Cardiac fibroblast (primary cell): Measurements from ENCODE around the gene OCLN.
A peak's percentile ranks its signal among the peaks of the same experiment; 100 is the strongest.

ENCODE experiments used
- DNase-seq, 2 donors: peaks; one replicate each; pipeline versions ENCODE4 v3.0.0 to v3.0.0-alpha.2; 2010; ENCODE audit warnings: low read depth in 2 of 2
- H3K4me3 ChIP-seq, 2 donors: replicated peaks in 1 of 2; 1 replicate in 1 of 2; 2 replicates in 1 of 2; pipeline ENCODE4 v1.5.1; 2011; ENCODE audit warnings: low read depth in 2 of 2, low read length in 2 of 2, mild to moderate bottlenecking in 2 of 2, moderate library complexity in 1 of 2
- TF ChIP-seq, protein P1 (sequence below): IDR thresholded peaks from one replicate; pipeline ENCODE4 v1.5.1; 2011; ENCODE audit warnings: low read depth, mild to moderate bottlenecking, low read length, inconsistent platforms

The OCLN gene

DNA sequence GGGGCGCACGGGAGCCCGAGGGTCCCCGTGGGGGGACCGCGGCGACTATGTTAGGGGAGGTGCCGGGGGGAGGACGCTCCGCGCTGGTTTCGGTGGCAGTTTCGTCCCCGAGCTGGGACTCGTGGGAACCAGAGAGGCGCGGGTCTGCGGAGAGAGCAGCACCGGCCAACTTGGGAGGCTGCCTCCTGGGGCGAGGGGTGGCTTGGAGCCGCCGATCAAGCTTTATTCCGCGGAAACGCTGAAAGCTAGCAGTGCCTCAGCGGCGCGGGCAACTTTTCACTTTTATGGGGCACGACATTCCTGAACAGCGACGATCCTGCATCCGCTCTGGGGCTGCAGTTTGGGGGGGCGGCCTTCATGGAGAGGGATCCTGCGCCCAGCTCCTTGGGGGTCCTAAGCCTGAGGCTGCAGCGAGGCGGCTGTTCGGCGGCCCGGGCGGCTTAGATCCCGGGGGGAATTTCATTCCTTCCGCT is 369 bp downstream of the OCLN start:
- DNase-seq = no peak
- peak overlapping the region; percentile 52 to 56 for H3K4me3 ChIP-seq
- TF ChIP-seq, protein P1, sequence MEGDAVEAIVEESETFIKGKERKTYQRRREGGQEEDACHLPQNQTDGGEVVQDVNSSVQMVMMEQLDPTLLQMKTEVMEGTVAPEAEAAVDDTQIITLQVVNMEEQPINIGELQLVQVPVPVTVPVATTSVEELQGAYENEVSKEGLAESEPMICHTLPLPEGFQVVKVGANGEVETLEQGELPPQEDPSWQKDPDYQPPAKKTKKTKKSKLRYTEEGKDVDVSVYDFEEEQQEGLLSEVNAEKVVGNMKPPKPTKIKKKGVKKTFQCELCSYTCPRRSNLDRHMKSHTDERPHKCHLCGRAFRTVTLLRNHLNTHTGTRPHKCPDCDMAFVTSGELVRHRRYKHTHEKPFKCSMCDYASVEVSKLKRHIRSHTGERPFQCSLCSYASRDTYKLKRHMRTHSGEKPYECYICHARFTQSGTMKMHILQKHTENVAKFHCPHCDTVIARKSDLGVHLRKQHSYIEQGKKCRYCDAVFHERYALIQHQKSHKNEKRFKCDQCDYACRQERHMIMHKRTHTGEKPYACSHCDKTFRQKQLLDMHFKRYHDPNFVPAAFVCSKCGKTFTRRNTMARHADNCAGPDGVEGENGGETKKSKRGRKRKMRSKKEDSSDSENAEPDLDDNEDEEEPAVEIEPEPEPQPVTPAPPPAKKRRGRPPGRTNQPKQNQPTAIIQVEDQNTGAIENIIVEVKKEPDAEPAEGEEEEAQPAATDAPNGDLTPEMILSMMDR = no peak

DNA sequence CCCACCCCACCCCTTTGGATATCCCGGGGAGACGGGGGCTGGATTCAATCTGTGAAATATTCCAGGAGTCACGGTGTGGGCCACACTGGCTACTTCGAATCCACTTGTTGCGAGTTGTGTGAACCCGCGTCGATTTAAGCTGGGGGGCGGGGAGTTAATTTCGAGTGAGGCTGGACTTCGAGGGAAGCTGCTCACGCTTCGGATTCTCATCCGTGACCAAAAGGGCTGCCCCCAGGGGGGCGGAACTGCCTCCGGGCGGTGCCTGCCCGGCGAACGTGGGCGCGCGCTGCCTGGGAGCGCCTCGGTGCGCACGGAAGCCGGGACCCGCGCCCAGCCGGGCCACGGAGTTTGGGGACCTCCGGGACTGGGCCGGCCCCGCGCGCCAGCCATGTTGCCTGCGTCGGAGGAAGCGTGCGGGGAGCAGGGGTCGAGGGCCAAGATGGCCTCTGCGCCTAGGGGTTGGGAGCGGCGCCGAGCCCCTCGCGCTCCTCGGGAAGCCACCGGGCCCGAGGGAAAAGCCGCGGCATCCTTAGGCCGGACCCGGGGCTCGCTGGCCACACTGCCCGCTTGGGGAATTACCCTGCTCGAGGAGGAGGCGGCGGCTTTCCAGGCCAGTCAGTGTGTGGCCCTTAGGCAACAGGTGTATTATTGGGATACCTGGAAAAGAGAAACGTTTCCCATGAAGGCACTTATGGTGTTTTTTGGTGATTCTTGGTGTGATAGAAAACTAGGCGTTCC is 975 bp downstream of the OCLN start:
- no peak for DNase-seq
- H3K4me3 ChIP-seq = peak overlapping the region; percentile 52 to 56
- TF ChIP-seq, protein P1 = no peak

DNA sequence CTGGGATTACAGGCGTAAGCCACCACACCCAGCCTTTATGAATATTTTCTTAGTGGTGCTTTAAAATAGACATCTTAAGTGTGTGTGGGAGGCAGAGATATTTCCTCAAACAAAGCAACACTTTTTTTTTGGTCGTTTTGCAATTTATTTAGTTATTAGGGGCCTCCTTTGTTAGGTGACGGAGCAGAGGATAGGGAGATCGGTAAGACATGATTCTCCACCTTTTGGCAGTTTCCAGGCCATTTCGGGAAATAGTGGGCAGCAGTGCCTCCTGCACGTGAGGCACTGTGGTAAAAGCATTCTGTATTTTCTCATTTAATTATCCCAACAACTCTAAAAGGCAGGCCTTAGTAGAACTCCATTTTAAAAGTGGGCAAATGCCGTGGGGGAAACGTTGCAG is 1.9 kb downstream of the OCLN start:
- no peak overlapping the region for H3K4me3 ChIP-seq
- no peak for DNase-seq
- TF ChIP-seq, protein P1 = no peak

DNA sequence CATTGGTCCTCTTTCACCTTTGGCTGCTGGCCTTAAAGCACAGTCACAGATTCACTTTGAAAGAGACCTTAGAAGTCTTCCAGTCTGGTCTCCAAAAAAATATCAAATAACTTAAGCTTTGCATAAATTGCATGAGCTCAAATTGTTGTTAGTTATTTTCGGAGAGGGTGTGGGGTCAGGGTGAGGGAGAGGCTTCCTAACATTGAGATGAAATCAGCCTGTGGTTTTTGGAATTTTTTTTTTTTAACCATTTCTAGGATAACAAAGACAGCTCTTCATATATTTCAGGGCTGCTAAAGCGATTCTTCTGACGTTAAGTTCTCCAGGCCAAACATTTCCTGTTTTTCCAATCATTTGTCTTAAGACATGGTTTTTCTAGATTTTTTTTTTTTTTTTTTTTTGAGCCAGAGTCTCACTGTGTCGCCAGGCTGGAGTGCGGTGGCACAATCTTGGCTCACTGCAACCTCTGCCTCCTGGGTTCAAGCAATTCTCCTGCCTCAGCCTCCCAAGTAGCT is 4.5 kb downstream of the OCLN start:
- TF ChIP-seq, protein P1 = no peak
- no peak overlapping the region for H3K4me3 ChIP-seq
- no peak for DNase-seq

DNA sequence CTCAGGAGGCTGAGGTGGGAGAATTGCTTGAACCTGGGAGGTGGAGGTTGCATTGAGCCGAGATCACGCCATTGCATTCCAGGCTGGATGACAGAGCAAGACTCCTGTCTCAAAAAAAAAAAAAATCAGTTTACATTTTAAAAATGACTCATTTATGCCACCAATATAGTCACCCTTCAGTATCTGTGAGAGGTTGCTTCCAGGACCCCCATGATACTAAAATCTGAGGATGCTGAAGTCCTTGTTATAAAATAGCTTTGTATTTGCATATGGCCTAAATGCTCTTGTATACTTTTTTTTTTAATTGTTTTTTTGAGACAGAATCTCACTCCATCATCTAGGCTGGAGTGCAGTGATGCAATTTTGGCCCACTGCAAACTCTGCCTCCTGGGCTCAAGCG is 5.8 kb downstream of the OCLN start:
- TF ChIP-seq, protein P1 = no peak
- H3K4me3 ChIP-seq = no peak overlapping the region
- no peak for DNase-seq

DNA sequence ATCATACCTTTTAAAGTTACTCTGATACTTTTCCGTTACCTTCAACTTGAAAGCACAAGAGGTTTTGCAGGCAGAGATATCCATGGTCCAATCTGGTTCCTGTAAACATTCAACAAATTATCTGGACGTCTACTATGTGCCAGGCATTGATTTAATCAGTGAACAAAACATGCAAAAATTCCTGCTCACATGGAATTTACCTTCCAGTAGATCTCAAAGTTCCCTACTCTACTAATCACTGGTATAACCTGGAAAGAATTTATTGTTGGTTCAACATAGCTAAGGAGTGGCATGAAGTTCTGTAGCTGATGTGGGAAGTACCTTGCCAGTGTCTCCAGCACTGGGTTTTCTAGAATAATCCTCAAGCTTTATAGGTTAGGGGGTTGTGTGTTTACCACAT is 9.8 kb downstream of the OCLN start:
- TF ChIP-seq, protein P1 = no peak
- no peak for DNase-seq
- no peak overlapping the region for H3K4me3 ChIP-seq
